ENCODE measurements around the gene UVRAG.
"Not testable (repeated sequence)": the region's sequence is repeated elsewhere in the genome, so short reads cannot be mapped to it uniquely, and the experiment has no call there.

Gene UVRAG

GRCh38 chr11:75872887-75873416, 57.9 kb downstream of the UVRAG start:
- DNase-seq (ENCODE audit: low read depth) = no peak
- no peak for TF ChIP-seq CTCF (IDR thresholded peaks at IDR 0.05; ENCODE audit: control insufficient read depth, extremely low read depth, insufficient read depth)
- no peak overlapping the region for H3K4me3 ChIP-seq (ENCODE audit: low read depth, low read length)

DNA sequence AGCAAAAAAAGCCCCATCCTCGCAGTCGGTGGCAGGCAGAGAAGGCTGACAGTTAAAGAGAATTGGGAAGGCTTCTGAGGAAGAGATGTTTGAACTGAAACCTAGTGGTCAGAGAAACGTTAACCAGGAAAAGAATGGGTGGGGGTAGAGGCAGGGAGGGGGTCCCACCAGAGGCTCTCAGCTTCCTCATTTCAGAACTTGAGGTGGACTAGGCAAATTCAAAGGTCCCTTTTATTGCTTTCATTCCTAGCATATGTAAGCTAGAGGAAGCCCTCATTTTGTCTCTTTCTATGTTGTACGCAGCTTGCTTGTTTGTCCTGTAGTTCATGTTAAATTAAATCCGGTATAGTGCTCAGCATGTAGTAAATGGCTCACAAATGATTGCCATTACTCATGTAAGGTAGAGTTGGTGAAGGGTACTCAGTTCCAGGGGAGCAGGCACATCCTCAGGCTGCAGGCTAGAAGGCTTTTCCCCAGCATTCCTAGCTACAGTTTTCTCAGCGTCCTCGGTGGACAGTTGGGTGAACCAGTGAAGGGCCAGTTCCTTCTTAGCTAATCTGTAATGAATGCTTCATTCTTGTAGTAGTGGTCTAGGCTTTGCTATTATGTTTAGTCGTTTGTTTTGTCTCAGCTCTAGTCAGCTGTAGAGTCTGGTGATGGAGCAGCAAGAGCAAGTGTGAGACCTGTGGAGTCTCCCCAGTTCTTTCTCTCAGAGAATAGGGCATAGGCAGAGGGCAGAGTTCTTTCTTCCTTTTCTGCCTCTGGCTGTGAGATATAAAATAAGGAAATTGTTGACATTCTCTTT, 58.6 kb downstream of the UVRAG start:
- no peak for DNase-seq (ENCODE audit: low read depth)
- no peak overlapping the region for H3K4me3 ChIP-seq (ENCODE audit: low read depth, low read length)

GRCh38 chr11:75874684-75875341, 59.8 kb downstream of the UVRAG start:
- no peak for TF ChIP-seq CTCF (IDR thresholded peaks at IDR 0.05; ENCODE audit: control insufficient read depth, extremely low read depth, insufficient read depth)
- DNase-seq (ENCODE audit: low read depth) = no peak
- no peak overlapping the region for H3K4me3 ChIP-seq (ENCODE audit: low read depth, low read length)

More for the DNA sequence above, 58.6 kb downstream of the UVRAG start:
- TF ChIP-seq CTCF (IDR thresholded peaks at IDR 0.05; ENCODE audit: control insufficient read depth, extremely low read depth, insufficient read depth) = no peak

GRCh38 chr11:75877327-75877726, 62.3 kb downstream of the UVRAG start:
- not testable (repeated sequence) for H3K4me3 ChIP-seq (ENCODE audit: low read depth, low read length); DNase-seq (ENCODE audit: low read depth)

- not testable (repeated sequence) for H3K4me3 ChIP-seq (ENCODE audit: low read depth, low read length); DNase-seq (ENCODE audit: low read depth)
Observed at GRCh38 chr11:75877931-75878330, 62.9 kb downstream of the UVRAG start.

DNA sequence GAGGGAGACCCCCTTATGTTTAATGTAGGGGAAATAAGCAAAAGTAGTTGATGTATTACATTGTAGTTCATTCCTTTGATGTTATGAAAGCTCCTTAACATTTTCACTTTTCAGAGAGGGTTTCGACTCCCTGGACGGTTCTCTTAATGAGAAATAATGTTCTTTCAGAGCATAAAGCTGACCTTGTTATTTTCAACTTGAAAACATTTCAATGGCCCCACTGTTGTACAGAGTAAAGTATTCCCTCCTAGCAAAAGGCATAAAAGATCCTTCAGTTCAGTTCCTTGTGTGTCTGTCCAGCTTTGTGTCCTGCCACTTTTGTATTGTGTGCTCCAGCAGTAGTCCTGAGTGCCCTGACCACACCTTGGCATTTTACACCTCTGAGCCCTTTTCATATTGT, 63.9 kb downstream of the UVRAG start:
- no peak for DNase-seq (ENCODE audit: low read depth)
- no peak for TF ChIP-seq CTCF (IDR thresholded peaks at IDR 0.05; ENCODE audit: control insufficient read depth, extremely low read depth, insufficient read depth)
- no peak overlapping the region for H3K4me3 ChIP-seq (ENCODE audit: low read depth, low read length)

- DNase-seq (ENCODE audit: low read depth) = no peak
- no peak overlapping the region for H3K4me3 ChIP-seq (ENCODE audit: low read depth, low read length)
- TF ChIP-seq CTCF (IDR thresholded peaks at IDR 0.05; ENCODE audit: control insufficient read depth, extremely low read depth, insufficient read depth) = no peak
Observed at GRCh38 chr11:75879737-75880136, 64.7 kb downstream of the UVRAG start.

- not testable (repeated sequence) for H3K4me3 ChIP-seq (ENCODE audit: low read depth, low read length); DNase-seq (ENCODE audit: low read depth)
Observed at GRCh38 chr11:75880343-75880742, 65.3 kb downstream of the UVRAG start.

All from LNCaP clone FGC (cell line).